Left ventricle myocardium inferior (tissue), 1 donor: Measurements from ENCODE around the gene ZMYND11. TPM values are rescaled to one million over a fixed set of nuclear protein-coding genes. Genes with fewer than 3 reads are reported as not detected.
"Not testable (repeated sequence)": the region's sequence is repeated elsewhere in the genome, so short reads cannot be mapped to it uniquely, and the experiment has no call there.

ENCODE experiments used
- DNase-seq: peaks from one replicate; pipeline ENCODE4 v3.0.0-alpha.2; 2020
- H3K27ac ChIP-seq: fragments of 200-600 bp; replicated peaks from 2 replicates; pipeline ENCODE4 v1.8.0; 2021
- H3K27me3 ChIP-seq: fragments of 200-600 bp; 2 replicates; pipeline ENCODE4 v1.8.0; 2021; ENCODE audit warnings: low read depth
- H3K36me3 ChIP-seq: fragments of 200-600 bp; 2 replicates; pipeline ENCODE4 v1.8.0; 2021
- H3K4me1 ChIP-seq: fragments of 200-600 bp; 2 replicates; pipeline ENCODE4 v1.8.0; 2021
- H3K4me3 ChIP-seq: fragments of 200-600 bp; 2 replicates; pipeline ENCODE4 v1.8.0; 2021; ENCODE audit warnings: mild to moderate bottlenecking, moderate library complexity
- H3K9me3 ChIP-seq: fragments of 200-600 bp; replicated peaks from 2 replicates; pipeline ENCODE4 v1.8.0; 2021
- intact Hi-C: fragments of 100-400 bp; cut with micrococcal nuclease; formaldehyde crosslinking; loops from one replicate; pipeline ENCODE4 v1.11.0; 2022
- total RNA-seq: library from RNA; stranded (reverse); fragmentation: NEBNext Ultra II Directional; extraction: Animal tissue kit (Norgen Biotek cat#: 25700); gene quantifications from one replicate; pipeline ENCODE4 v1.2.1, GENCODE V29; 2021
- TF ChIP-seq, protein P1 (sequence below): fragments of 200-600 bp; IDR thresholded peaks from 2 replicates; pipeline ENCODE4 v1.8.0; 2021; ENCODE audit warnings: antibody characterized with exemption, mild to moderate bottlenecking, borderline replicate concordance
- donor health status: DM: no; HTN: yes; CAD: no; lungs with severe emphysema.

ZMYND11 gene
- total RNA-seq, 1 donor from 2014 or later = 79.6 TPM

DNA sequence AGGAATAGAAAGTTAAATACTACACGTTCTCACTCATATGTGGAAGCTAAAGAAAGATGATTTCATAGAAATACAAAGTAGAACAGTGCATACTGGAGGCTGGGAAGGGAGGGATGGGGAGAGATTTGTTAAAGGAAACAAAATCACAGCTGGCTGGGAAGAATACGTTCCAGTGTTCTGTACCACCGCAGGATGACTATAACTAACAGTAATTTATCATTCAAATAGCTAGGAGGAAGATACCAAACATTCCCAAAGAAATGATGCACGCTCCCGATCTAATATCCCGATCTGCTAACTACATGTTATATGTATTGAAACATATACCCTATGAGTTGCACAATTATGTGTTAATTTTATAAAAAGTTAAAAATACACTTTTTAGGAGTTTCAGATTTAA lies 162.3 kb downstream of the ZMYND11 start:
- Histone ChIP-seq H3K4me1 (peaks cover 14% of the 10 kb centered on the region), H3K9me3 (no peaks in the 10 kb centered on the region), H3K27me3 (no peaks in the 10 kb centered on the region), H3K27ac (peak overlapping the region; percentile 52), H3K36me3 (peaks cover 5% of the 10 kb centered on the region), H3K4me3 (peak overlapping the region; percentile 25)
- intact Hi-C loops = no loop called here
- no peak for DNase-seq
- TF ChIP-seq, protein P1, sequence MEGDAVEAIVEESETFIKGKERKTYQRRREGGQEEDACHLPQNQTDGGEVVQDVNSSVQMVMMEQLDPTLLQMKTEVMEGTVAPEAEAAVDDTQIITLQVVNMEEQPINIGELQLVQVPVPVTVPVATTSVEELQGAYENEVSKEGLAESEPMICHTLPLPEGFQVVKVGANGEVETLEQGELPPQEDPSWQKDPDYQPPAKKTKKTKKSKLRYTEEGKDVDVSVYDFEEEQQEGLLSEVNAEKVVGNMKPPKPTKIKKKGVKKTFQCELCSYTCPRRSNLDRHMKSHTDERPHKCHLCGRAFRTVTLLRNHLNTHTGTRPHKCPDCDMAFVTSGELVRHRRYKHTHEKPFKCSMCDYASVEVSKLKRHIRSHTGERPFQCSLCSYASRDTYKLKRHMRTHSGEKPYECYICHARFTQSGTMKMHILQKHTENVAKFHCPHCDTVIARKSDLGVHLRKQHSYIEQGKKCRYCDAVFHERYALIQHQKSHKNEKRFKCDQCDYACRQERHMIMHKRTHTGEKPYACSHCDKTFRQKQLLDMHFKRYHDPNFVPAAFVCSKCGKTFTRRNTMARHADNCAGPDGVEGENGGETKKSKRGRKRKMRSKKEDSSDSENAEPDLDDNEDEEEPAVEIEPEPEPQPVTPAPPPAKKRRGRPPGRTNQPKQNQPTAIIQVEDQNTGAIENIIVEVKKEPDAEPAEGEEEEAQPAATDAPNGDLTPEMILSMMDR = no peak

DNA sequence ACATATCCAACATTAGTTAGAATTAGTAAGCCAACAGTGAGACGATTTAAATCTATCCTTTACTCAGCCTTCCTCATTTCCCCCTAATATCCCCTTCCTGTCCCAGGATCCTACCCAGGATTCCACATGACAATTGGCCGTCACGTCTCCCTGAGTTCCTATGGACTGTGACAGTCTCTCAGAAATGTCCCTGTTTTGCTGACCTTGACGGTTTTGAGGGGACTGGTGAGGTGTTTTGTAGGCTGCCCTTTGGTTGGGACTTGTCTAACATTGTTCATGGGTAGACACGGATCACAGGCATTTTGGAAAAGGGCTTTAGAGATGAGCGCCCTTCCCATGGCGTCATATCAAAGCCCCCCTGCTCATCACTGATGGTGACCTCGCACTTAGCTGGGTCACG lies 162.8 kb downstream of the ZMYND11 start:
- no peak for DNase-seq
- H3K27me3 ChIP-seq = no peaks in the 10 kb centered on the region
- H3K4me1 ChIP-seq = peaks cover 14% of the 10 kb centered on the region
- H3K4me3 ChIP-seq = no peak overlapping the region
- TF ChIP-seq, protein P1 = no peak
- intact Hi-C loops = no loop called here
- H3K36me3 ChIP-seq = peaks cover 5% of the 10 kb centered on the region
- no peaks in the 10 kb centered on the region for H3K9me3 ChIP-seq
- peak overlapping the region; percentile 52 for H3K27ac ChIP-seq

- TF ChIP-seq, protein P1 = no peak
- Histone ChIP-seq H3K36me3 (peaks cover 7% of the 10 kb centered on the region), H3K27ac (no peak overlapping the region), H3K9me3 (no peaks in the 10 kb centered on the region), H3K4me3 (no peak overlapping the region), H3K4me1 (peaks cover 14% of the 10 kb centered on the region), H3K27me3 (no peaks in the 10 kb centered on the region)
- intact Hi-C loops = no loop called here
- no peak for DNase-seq
Measured at GRCh38 chr10:299512-299911, 164.3 kb downstream of the ZMYND11 start.

- intact Hi-C loops = no loop called here
- H3K4me1 ChIP-seq = peaks cover 14% of the 10 kb centered on the region
- H3K27ac ChIP-seq = no peak overlapping the region
- no peaks in the 10 kb centered on the region for H3K9me3 ChIP-seq
- H3K36me3 ChIP-seq = peaks cover 7% of the 10 kb centered on the region
- H3K27me3 ChIP-seq = no peaks in the 10 kb centered on the region
- DNase-seq = no peak
- H3K4me3 ChIP-seq = no peak overlapping the region
- TF ChIP-seq, protein P1 = no peak
Measured at GRCh38 chr10:299969-300368, 164.7 kb downstream of the ZMYND11 start.

GRCh38 chr10:300580-300979 lies 165.3 kb downstream of the ZMYND11 start:
- H3K27me3 ChIP-seq, DNase-seq, H3K4me3 ChIP-seq, H3K27ac ChIP-seq, H3K36me3 ChIP-seq, H3K9me3 ChIP-seq, intact Hi-C loops: not testable (repeated sequence)
- peaks cover 14% of the 10 kb centered on the region for H3K4me1 ChIP-seq

GRCh38 chr10:301536-301935 lies 166.3 kb downstream of the ZMYND11 start:
- Histone ChIP-seq H3K4me1 (peaks cover 15% of the 10 kb centered on the region), H3K27me3 (no peaks in the 10 kb centered on the region), H3K9me3 (no peaks in the 10 kb centered on the region), H3K27ac (no peak overlapping the region), H3K4me3 (no peak overlapping the region), H3K36me3 (peaks cover 7% of the 10 kb centered on the region)
- TF ChIP-seq, protein P1 = no peak
- intact Hi-C loops = no loop called here
- no peak for DNase-seq

Other genes starting within 250 kb of the ZMYND11 start
- not detected for gene TUBB8, start 86.2 kb upstream of the ZMYND11 start, total RNA-seq